Measurements from ENCODE around the gene TRHDE.

GRCh38 chr12:72365151-72365550 lies 93.0 kb downstream of the TRHDE start:
- TF ChIP-seq CTCF (IDR thresholded peaks at IDR 0.05; ENCODE audit: insufficient read depth, low read length, poor library complexity, severe bottlenecking), result no peak
- no peak for TF ChIP-seq EZH2phosphoT487 (conservative IDR thresholded peaks at IDR 0.05; ENCODE audit: low read length)

All from SU-DHL-6 (cell line).